GM21723 (cell line): ENCODE results near the gene PCGF5.
"Not testable (repeated sequence)": the region's sequence is repeated elsewhere in the genome, so short reads cannot be mapped to it uniquely, and the experiment has no call there.

Source experiments
- ATAC-seq: cut with Tn5 transposase; IDR thresholded peaks from one replicate; pipeline ENCODE4 v1.9.1; 2021; ENCODE audit warnings: mild to moderate bottlenecking, moderate library complexity; ENCODE audit not compliant: unreplicated experiment

PCGF5 gene

DNA sequence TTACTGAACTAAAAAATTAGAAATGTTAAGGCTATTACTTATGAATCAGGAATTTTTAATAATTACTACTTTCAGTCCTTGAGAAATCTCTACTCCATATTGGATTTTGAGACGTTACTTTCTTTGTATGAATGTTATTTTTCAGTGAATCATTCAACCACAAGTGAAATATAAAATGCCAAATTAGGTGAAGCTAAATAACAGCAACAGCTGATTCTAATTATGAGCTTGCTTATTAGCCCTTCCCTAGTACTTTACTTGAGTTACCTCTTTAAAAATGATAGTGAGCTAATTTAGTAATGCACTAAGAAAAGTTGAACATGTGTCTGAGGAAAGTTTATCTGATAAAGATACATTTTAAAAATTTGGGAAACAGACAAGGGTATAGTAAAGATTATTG, 51.4 kb downstream of the PCGF5 start:
- no peak for ATAC-seq

DNA sequence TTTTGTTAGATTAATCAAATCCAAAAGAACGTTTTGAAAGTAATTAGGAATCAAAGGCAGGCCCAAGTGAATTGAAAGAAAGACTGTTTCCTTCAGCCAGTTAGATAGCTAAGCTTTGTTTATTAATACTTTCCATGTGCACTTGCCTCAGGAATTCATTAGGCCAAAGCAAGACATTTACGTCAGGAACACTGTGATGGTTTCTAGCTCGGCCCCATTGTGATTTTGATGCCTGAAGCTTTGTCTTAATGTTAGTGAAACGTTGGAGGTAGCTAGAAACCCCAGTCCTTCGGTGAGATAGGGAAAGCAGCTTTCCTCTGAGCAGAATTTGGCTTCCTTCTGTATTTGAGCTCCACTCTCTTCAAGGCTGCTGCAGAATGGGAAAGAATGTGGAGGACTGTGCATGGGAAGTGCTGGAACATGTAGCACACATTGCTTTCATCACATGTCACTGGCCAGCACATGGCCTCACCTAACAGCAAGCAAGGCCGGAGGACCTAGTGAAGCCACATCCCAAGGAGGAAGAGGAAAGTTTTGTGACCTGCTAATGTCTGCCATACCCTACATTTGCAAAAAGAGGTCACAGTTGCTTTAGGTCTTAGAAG, 64.1 kb downstream of the PCGF5 start:
- ATAC-seq: no peak

DNA sequence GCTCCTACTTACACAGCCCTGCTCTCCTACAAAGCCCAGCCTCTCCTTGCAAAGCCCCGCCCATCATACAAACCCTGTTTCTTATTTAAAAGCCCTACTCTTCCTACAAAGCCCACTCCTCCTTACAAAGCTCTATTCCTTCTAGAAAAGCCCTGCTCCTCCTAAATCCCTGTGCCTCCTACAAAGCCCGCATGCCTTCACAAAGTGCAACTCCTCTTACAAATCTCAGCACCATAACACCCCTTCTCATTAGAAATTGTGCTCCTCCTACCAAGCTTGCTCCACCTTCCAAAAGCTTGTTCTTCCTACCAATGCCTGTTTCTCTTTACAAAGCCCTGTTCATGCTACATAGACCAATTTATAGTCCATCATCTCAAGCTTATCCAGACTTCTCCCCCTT, 66.1 kb downstream of the PCGF5 start:
- ATAC-seq: no peak

DNA sequence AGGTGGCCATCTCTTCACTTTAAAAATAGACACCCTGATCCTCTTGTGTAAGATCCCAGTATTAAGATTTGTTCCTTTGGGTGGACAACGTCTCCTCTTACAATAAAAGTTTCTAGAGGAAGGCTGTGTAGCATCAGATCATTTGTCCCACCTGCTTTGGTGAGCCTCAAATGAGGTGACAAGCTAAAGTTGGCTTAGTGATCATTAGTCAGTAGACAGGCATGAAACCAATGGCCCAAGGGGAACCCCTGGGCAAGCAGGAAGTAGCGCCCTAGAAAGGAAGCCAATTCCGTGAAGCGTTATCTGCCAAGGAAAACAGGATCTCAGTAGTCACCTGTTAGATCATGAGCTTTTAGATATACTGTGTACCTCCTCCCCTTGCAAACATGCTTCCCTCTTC, 66.8 kb downstream of the PCGF5 start:
- no peak for ATAC-seq

DNA sequence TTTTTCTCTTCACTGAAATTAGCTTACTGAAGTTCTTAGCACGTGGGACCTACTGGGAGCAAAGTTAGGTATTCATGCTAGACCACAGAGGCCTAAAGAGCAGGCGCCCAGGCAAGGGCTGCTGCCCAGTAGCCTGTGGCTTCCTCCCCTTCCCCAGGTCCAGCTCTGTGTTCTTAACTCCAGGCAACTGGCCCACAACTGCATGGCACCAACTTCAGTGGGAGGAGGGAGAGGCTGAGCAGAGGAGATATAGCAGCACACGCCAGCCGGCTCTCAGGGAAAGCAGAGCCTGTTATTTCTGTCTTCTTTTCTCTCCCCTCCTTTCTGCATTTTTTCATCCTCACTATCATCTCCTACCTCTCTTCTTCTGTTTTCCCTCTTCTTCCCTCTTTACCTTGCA, 67.4 kb downstream of the PCGF5 start:
- ATAC-seq: no peak

DNA sequence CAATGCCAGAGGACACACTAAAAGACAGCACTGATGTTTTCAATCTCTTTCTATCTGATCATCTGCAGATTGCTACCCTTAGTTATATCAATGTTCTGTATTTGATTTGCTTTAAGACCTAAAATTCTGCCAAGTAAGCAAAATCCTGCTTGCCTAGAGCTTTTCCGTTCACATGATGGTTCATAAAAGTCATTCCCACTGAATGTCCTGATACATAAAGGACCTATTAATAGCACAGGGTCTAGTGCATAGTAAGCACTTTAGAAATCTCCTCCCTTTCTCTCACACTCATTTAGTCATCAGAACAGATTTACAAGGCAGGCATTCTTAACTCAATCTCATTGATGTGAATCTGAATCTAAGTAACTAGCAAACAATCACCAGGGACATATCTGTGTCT, 68.8 kb downstream of the PCGF5 start:
- no peak for ATAC-seq

DNA sequence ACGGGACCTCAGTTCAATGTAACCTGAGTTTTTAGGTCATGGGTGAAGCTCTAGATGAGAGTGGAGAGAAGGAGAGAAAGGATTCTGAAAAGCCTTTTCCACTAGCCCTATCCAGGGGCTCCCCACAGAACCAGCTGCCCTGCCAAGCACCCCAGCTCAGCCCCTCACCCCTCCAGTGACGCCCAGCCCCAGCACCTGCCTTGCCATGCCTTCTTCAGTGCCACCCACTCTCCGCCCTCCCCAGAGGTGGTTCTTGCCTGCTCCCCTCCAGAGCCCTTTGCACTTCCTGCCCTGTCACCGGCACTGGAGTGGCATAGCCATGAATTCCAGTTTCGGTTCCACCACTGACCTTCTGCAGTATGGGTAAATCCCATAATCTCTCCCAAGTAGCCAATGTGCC, 70.1 kb downstream of the PCGF5 start:
- no peak for ATAC-seq

DNA sequence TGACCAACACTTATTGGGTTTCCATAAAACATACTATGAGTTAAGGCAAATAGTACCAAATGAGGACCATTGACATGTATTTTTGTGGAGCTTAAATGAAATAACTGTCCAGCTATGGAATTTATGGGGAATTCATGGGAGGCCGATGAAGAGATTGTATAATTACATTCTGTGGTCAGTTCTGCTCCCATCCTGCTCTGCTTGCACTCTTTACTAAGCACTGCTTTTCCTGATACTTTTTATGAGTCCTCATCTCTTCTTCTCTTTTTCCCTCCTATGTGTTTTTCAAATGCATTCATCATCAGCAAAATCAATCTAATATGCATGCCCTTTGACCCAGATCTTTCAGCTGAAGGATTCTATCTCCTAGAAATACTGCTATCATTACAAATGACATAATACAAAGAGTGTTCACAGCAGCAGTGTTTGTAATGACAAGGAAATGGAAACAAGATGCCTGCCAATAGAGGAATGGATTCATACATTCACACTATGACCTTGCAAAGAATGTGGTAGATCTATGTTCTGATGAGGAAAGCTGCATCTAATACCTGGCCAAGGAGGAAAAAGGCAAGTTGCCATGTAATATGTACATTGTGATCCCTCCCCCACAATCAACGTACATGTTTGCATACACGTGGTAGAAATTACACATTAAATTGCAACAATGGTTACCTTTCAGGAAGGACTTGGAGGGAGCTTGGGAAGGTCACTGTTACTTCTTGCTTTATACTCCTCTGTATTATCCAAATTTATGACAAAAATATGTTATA, 73.9 kb downstream of the PCGF5 start:
- ATAC-seq: no peak

DNA sequence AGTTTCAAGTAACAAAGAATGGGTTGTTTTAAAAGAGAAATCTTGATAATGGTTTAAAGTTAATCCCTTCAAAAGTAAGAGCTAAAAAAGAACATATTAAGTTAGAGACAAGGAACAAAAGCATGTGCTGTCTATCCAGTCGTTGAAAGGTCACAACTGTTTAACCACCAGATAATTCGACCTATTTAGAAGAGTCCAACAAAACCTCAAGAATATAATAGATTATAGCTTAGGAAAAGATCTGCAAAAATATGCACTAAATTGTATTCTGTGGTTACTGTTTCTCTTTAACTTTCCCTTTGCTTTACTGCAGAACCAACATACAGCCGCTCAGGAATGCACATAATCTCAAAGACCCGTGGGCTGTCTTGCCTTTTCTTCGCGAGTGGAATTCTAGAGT, 74.9 kb downstream of the PCGF5 start:
- no peak for ATAC-seq

DNA sequence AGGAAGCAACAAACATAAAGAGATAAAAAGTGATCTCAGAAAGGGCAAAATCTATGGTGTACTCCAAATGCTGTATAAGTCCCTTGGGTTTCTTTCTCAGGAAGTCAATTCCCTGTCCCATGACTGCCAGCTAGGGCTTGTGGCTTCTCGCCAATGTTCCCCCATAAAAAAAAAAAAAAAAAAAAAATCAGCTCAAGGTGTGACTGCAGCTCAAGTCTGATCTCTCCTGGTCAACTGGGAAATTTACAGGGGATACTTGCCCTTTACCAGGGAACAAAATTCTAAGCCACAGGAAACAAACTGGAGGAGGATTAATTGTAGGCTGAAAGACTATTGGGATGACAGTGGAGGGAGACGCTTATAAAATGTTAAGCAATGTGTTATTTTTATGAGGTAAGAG, 76.0 kb downstream of the PCGF5 start:
- no peak for ATAC-seq

DNA sequence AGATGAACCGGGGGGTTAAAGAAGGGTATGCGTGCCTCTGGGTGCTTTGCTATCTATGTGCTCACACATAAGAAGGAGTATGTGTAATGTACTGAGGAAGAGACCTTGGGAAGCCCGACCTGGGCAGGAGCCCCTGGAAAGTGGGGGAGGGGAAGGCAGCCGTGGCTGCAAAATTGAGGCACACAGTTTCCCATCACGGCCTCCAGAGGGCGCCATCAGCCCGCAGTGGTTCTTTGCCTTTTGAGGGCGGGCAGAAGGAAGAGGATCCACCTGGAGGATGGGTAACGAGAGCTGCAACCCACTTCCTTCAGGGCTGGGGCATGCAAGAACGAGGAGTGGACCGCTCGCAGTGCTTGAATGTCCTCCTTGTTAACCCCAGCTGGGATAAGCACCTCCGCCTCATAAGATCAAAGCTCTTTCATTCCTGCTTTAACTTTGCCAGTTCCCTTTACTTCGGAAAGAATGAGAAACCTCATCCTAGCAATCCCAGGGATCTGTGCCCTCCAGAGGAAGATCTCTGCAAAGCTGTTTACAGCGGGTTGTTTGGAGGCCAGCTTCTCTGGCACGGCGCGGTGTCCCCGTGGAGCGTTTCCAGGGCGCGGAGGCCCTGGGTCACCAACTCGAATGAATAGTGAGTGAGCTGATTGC, 77.9 kb downstream of the PCGF5 start:
- ATAC-seq: peak; percentile 86

DNA sequence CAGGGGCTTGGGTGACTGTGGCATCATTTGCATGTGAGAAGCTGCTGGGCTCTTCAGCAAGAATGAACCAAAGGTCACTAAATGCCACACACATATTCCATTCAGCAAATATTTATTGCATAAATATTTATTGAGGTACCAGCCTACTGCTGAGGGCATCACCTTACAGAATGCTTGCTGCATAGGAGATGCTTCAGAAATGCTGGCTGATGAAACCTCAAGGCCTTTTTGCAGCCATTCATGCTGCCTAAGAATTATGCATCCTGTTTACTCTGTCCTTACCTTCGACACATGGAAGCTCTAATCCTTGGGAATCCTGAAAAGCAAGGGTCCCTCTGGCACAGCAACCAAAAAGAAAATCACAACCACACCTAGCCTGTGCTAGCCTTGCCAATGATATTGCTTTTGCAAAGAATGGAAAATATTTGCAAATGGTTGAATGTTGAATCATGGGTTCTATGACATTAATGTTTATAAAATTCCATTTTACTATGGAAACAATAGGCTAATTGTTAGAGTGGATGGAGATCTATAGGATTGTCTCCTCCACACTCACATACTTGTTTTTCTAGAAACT, 79.6 kb downstream of the PCGF5 start:
- ATAC-seq: no peak

DNA sequence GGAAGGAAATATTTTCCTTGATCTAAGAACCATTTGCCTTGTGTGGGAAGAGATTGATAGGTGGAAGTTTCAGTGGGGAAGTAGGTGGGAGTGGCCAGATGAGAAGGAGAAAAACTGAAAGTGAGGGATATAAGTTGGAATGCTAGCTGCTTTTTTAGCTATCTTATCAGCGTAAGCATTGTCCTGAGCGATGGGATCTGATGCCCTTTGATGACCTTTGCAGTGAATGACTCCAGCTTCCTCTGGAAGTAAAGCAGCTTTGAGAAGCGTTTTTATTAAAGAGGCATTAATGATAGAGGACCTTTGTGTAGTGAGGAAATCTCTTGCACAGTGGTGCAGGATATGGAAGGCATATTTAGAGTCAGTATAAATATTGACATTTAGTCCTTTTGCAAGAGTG, 82.5 kb downstream of the PCGF5 start:
- not testable (repeated sequence) for ATAC-seq

DNA sequence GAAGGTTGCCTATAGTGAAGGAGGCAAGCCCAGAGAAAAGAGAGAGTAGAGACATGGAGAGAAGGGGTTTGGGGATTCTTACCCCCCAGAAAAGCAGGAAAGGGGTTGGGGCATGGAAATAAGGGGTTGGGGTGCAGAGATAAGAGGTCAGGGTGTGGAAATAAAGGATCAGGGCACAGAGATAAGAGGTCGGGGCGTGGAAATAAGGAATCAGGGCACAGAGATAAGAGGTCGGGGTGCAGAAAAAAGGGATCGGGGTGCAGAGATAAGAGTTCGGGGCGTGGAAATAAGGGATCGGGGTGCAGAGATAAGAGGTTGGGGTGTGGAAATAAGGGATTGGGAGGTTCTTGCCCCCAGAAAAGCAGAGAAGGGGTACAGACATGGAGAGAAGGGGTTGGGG, 85.5 kb downstream of the PCGF5 start:
- ATAC-seq: not testable (repeated sequence)

DNA sequence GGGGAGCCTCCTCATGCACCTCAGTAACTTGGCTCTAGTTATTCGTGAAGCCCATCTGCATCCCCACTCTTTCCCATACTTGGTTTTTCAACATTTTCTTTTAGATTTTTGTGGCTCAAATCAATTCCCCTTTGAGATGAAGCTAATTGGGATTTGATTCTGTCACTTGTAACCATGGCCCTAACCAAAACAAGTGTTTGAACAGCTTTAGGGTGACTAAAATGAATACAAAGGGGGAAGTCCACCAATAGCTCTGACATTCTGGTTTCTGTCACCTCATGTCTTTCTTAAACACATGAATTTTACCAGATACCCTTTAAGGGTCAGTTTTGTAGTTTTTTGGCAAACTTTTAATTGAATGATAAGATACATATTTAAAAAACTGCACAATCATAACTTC, 87.0 kb downstream of the PCGF5 start:
- no peak for ATAC-seq

DNA sequence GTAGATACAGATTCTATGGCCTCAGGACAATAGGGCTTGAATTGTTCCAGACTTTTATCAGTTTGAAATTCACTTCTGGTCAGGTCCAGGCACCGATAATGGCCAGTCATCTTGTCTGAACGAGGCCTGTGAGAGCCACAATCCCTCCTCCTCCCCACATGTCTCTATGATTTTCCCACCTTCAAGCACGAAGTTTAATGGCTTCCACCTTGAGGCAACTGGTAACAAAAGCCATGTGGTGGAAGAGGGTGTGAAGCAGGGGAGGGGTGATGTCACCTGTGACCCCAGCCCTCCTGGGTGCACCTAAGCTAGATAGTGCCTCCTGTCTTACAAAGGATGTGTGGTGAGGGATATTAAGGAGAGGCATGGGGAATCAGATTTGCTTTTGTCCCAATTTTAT, 89.2 kb downstream of the PCGF5 start:
- ATAC-seq: no peak

DNA sequence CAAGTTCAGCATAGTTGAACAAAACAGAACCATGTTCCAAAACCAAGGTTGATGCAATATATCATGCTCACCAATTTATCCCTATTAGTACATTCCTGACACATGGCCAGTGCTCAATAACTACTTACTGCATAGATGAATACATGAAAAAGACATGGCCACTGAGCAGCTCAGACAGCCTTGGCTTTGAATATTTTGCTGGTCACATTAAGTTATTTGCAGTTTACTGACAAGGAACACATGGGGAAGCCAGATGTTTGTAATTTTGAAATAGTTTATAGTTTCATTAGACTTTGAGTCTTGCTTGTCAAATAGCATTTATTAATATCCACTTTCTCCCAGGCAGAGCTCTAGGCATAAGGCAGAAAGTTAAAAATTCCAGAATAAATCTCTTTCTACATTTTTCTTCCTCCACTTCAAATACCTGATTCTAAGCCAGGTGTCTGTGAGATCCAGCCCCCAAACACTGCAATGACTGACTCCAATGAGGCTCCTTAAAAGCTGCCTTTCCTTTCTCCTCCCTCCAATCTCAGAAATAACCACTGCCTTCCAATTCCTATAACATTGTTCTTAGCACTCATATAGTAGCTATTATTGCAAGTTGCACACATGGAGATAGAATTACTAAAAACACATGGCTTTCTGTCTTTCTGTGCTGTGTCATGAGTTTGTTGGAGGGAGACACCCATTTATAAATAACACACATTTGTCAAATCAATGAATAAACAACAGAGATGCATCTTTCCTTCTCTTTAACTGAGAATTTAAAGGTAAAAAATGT, 91.3 kb downstream of the PCGF5 start:
- no peak for ATAC-seq

DNA sequence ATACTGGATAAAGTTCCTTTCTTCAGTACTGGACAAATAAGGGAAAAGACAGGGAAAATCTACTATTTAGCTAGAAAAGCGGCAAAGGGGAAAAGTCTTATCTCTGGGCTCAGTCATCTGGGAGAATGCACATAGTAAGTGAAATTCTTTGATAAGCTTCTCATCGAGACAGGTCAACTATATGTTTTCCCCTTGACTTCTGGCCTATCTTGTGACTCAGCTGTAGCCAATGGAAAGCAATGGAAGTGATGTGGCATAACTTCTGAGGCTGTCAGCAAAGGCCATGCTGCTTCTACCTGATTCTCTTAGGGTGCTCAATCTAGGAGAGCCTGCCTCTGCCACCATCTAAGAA, 91.9 kb downstream of the PCGF5 start:
- no peak for ATAC-seq

DNA sequence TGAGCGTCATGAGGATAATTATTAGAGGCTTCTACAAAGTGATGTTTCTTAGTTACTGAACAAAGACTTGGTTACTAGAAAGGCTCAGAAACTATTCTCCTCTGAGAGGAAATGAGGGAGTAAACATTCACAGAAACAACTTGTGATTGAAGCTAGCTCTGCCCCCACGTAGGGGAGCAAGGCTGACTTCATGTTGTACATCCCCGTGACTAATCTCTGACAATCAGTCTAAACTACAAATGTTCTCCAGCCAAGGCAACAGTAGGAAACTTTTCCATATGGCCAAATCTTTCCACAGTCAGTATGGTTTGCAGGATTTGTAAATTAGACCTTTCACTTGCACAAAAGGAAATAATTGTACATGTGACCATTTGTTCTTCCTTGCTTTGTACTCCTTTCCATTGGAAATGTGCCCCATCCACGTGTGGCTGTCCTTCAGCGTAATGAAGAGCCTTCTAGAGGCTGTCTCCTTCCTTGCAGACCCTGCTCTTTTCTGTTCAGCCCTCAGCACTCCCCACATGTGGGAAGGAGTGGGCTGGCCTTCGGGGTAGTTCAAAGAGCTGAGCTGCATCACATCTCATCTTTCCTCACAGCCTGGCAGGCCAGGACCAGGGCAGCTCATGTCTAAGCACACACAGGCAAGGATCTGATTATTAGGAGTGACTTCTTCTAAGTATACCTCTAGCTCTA, 93.5 kb downstream of the PCGF5 start:
- no peak for ATAC-seq

DNA sequence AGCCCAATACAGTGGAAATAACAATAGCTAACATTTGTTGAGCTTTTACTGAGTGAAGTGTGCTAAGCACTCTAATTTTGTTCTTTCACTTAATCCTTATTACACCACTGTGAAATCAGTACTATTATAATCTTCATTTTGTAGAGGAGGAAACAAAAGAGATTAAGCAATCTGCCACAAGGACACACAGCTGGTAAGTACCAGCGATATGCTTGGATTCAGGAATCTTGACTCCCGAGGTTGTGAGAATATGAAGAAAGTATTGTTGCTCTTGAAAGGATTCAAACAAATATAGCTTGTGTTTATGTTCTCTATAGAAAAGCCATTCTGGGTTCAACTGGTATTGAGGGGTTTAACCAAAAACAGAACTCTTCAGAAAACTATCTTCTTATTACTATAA, 96.0 kb downstream of the PCGF5 start:
- ATAC-seq: no peak

DNA sequence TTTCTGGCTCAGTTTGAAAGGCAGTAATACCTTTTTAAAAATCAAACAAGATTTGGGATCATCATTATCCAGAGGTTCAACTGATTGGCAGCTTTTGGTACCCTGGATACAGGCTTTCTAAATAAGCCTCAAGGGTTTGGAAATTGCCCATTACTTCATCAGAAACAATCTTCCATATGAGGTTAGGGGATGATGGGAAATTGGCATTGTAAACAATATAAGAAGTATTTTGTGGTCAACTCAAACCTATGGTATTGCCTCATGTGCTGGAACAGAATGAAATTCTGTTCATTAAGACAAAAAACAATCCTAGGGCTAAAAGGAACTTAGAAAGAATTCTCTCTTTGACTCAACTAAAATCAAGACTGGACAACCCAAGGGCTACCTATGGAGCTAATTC, 97.1 kb downstream of the PCGF5 start:
- ATAC-seq: no peak
